ENCODE results near the gene AUTS2. TPM values are rescaled to one million over a fixed set of nuclear protein-coding genes. Genes with fewer than 3 reads are reported as not detected.

Gene AUTS2
- total RNA-seq, 1 experiment from 2014 or later = 50.0 TPM

DNA sequence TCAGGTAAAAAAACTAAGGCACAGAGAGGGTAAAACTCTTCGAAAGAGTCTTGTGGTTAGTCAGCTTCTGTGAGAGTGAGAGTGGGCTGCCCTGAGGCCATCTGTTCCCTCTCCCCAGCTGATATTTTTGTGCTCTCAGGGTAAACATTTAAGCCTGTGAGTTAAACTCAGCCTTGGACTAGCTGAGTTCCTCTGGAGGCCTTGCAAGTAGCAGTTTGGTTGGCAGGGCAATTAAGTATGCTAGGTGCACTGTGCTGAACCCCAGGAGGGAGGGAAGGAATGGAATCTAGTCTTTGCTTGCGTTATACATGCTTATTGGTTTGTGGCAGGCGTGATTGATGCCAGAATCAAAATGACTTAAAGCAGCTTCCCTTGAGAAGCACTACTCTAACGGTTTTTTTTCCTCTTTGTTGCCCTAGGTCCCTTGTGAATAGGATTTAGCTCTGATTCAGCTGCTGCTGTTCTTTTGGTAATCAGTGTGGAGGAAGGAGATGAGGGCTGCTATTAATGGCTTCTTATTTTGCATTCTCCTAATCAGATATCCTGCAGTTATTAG is 140.2 kb downstream of the AUTS2 start:
- no peaks in the 10 kb centered on the region for H3K36me3 Mint-ChIP-seq
- peaks cover 16% of the 10 kb centered on the region for H3K27me3 Mint-ChIP-seq (ENCODE audit: low read depth)
- no peak for TF ChIP-seq CBFB (CRISPR knock-in tag; IDR thresholded peaks at IDR 0.05; ENCODE audit: low read depth)
- no peak for TF ChIP-seq TCF7 (CRISPR knock-in tag; IDR thresholded peaks at IDR 0.05; ENCODE audit: low read depth)
- TF ChIP-seq, protein P1, sequence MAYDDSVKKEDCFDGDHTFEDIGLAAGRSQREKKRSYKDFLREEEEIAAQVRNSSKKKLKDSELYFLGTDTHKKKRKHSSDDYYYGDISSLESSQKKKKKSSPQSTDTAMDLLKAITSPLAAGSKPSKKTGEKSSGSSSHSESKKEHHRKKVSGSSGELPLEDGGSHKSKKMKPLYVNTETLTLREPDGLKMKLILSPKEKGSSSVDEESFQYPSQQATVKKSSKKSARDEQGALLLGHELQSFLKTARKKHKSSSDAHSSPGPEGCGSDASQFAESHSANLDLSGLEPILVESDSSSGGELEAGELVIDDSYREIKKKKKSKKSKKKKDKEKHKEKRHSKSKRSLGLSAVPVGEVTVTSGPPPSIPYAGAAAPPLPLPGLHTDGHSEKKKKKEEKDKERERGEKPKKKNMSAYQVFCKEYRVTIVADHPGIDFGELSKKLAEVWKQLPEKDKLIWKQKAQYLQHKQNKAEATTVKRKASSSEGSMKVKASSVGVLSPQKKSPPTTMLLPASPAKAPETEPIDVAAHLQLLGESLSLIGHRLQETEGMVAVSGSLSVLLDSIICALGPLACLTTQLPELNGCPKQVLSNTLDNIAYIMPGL (CRISPR knock-in tag; IDR thresholded peaks at IDR 0.05) = no peak
- TF ChIP-seq EMX1 (CRISPR knock-in tag; IDR thresholded peaks at IDR 0.05) = no peak
- no peak for TF ChIP-seq ZNF671 (CRISPR knock-in tag; IDR thresholded peaks at IDR 0.05)
- TF ChIP-seq PRRX2 (CRISPR knock-in tag; IDR thresholded peaks at IDR 0.05) = no peak
- TF ChIP-seq, protein P2, sequence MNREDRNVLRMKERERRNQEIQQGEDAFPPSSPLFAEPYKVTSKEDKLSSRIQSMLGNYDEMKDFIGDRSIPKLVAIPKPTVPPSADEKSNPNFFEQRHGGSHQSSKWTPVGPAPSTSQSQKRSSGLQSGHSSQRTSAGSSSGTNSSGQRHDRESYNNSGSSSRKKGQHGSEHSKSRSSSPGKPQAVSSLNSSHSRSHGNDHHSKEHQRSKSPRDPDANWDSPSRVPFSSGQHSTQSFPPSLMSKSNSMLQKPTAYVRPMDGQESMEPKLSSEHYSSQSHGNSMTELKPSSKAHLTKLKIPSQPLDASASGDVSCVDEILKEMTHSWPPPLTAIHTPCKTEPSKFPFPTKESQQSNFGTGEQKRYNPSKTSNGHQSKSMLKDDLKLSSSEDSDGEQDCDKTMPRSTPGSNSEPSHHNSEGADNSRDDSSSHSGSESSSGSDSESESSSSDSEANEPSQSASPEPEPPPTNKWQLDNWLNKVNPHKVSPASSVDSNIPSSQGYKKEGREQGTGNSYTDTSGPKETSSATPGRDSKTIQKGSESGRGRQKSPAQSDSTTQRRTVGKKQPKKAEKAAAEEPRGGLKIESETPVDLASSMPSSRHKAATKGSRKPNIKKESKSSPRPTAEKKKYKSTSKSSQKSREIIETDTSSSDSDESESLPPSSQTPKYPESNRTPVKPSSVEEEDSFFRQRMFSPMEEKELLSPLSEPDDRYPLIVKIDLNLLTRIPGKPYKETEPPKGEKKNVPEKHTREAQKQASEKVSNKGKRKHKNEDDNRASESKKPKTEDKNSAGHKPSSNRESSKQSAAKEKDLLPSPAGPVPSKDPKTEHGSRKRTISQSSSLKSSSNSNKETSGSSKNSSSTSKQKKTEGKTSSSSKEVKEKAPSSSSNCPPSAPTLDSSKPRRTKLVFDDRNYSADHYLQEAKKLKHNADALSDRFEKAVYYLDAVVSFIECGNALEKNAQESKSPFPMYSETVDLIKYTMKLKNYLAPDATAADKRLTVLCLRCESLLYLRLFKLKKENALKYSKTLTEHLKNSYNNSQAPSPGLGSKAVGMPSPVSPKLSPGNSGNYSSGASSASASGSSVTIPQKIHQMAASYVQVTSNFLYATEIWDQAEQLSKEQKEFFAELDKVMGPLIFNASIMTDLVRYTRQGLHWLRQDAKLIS (CRISPR knock-in tag; IDR thresholded peaks at IDR 0.05; ENCODE audit: borderline replicate concordance) = no peak
- TF ChIP-seq ZNF396 (CRISPR knock-in tag; IDR thresholded peaks at IDR 0.05; ENCODE audit: borderline replicate concordance) = no peak
- TF ChIP-seq, protein P3, sequence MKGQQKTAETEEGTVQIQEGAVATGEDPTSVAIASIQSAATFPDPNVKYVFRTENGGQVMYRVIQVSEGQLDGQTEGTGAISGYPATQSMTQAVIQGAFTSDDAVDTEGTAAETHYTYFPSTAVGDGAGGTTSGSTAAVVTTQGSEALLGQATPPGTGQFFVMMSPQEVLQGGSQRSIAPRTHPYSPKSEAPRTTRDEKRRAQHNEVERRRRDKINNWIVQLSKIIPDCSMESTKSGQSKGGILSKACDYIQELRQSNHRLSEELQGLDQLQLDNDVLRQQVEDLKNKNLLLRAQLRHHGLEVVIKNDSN (CRISPR knock-in tag; IDR thresholded peaks at IDR 0.05) = no peak
- TF ChIP-seq, protein P4, sequence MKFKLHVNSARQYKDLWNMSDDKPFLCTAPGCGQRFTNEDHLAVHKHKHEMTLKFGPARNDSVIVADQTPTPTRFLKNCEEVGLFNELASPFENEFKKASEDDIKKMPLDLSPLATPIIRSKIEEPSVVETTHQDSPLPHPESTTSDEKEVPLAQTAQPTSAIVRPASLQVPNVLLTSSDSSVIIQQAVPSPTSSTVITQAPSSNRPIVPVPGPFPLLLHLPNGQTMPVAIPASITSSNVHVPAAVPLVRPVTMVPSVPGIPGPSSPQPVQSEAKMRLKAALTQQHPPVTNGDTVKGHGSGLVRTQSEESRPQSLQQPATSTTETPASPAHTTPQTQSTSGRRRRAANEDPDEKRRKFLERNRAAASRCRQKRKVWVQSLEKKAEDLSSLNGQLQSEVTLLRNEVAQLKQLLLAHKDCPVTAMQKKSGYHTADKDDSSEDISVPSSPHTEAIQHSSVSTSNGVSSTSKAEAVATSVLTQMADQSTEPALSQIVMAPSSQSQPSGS (CRISPR knock-in tag; IDR thresholded peaks at IDR 0.05; ENCODE audit: borderline replicate concordance, low read depth) = no peak
- TF ChIP-seq, protein P5, sequence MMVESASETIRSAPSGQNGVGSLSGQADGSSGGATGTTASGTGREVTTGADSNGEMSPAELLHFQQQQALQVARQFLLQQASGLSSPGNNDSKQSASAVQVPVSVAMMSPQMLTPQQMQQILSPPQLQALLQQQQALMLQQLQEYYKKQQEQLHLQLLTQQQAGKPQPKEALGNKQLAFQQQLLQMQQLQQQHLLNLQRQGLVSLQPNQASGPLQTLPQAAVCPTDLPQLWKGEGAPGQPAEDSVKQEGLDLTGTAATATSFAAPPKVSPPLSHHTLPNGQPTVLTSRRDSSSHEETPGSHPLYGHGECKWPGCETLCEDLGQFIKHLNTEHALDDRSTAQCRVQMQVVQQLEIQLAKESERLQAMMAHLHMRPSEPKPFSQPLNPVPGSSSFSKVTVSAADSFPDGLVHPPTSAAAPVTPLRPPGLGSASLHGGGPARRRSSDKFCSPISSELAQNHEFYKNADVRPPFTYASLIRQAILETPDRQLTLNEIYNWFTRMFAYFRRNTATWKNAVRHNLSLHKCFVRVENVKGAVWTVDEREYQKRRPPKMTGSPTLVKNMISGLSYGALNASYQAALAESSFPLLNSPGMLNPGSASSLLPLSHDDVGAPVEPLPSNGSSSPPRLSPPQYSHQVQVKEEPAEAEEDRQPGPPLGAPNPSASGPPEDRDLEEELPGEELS (CRISPR knock-in tag; IDR thresholded peaks at IDR 0.05) = no peak
- H3K4me1 Mint-ChIP-seq = peaks cover 41% of the 10 kb centered on the region
- CTCF ChIA-PET = interaction anchor here (0.5 kb wide), 1 partner anchor 10 kb away, joined by 3 read pairs; no protein-coding TSS in a partner anchor
- no peak for DNase-seq (ENCODE audit: low spot score)
- no peaks in the 10 kb centered on the region for H3K9me3 Mint-ChIP-seq
- H3K4me3 Mint-ChIP-seq = no peak overlapping the region
- H3K27ac Mint-ChIP-seq = no peak overlapping the region
- ATAC-seq = peak; percentile 53; the same call in 1 of the 2 replicates
- POLR2A ChIA-PET = no interaction called here

DNA sequence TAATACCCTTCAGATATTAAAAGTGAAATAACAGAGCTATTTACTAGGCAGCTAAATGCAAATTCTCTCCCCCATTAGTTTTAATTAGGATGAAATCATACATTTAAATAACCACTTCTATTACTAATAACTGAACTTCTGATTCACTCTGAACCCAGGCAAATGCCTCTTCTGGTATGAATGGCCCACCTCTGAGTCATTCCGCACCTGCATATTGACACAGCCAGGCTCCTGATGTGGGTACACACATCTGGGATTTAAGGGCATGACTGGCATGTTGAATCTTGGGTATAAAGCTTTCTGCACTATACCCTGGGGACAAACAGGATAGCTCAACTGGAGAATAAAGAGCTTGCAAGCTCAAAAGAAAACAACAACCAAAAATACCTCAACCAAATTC is 140.9 kb downstream of the AUTS2 start:
- Mint-ChIP-seq H3K27ac (no peak overlapping the region), H3K4me3 (no peak overlapping the region), H3K36me3 (no peaks in the 10 kb centered on the region), H3K9me3 (no peaks in the 10 kb centered on the region), H3K4me1 (peaks cover 41% of the 10 kb centered on the region), H3K27me3 (ENCODE audit: low read depth) (peaks cover 11% of the 10 kb centered on the region)
- ATAC-seq (no peak), DNase-seq (ENCODE audit: low spot score) (no peak)
- ChIA-PET CTCF (no interaction called here), POLR2A (no interaction called here)
- TF ChIP-seq, protein P6, sequence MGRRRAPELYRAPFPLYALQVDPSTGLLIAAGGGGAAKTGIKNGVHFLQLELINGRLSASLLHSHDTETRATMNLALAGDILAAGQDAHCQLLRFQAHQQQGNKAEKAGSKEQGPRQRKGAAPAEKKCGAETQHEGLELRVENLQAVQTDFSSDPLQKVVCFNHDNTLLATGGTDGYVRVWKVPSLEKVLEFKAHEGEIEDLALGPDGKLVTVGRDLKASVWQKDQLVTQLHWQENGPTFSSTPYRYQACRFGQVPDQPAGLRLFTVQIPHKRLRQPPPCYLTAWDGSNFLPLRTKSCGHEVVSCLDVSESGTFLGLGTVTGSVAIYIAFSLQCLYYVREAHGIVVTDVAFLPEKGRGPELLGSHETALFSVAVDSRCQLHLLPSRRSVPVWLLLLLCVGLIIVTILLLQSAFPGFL (CRISPR knock-in tag; IDR thresholded peaks at IDR 0.05; ENCODE audit: borderline replicate concordance) = no peak
- TF ChIP-seq, protein P7, sequence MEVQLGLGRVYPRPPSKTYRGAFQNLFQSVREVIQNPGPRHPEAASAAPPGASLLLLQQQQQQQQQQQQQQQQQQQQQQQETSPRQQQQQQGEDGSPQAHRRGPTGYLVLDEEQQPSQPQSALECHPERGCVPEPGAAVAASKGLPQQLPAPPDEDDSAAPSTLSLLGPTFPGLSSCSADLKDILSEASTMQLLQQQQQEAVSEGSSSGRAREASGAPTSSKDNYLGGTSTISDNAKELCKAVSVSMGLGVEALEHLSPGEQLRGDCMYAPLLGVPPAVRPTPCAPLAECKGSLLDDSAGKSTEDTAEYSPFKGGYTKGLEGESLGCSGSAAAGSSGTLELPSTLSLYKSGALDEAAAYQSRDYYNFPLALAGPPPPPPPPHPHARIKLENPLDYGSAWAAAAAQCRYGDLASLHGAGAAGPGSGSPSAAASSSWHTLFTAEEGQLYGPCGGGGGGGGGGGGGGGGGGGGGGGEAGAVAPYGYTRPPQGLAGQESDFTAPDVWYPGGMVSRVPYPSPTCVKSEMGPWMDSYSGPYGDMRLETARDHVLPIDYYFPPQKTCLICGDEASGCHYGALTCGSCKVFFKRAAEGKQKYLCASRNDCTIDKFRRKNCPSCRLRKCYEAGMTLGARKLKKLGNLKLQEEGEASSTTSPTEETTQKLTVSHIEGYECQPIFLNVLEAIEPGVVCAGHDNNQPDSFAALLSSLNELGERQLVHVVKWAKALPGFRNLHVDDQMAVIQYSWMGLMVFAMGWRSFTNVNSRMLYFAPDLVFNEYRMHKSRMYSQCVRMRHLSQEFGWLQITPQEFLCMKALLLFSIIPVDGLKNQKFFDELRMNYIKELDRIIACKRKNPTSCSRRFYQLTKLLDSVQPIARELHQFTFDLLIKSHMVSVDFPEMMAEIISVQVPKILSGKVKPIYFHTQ (CRISPR knock-in tag; IDR thresholded peaks at IDR 0.05) = no peak
- TF ChIP-seq ZNF232 (CRISPR knock-in tag; IDR thresholded peaks at IDR 0.05) (no peak), NR1H2 (CRISPR knock-in tag; IDR thresholded peaks at IDR 0.05) (no peak), TEAD4 (CRISPR knock-in tag; IDR thresholded peaks at IDR 0.05) (no peak), ZNF423 (CRISPR knock-in tag; IDR thresholded peaks at IDR 0.05) (no peak)
- TF ChIP-seq, protein P8, sequence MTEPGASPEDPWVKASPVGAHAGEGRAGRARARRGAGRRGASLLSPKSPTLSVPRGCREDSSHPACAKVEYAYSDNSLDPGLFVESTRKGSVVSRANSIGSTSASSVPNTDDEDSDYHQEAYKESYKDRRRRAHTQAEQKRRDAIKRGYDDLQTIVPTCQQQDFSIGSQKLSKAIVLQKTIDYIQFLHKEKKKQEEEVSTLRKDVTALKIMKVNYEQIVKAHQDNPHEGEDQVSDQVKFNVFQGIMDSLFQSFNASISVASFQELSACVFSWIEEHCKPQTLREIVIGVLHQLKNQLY (CRISPR knock-in tag; IDR thresholded peaks at IDR 0.05) = no peak
